Thymus (tissue), 11 donors: Measurements from ENCODE around the gene MYO3A. TPM values are rescaled to one million over a fixed set of nuclear protein-coding genes. Genes with fewer than 3 reads are reported as not detected.

Source experiments
- DNase-seq, 9 donors: peaks; one replicate each; pipeline ENCODE4 v3.0.0-alpha.2; 2013; ENCODE audit warnings: low spot score in 9 of 9, low read depth in 6 of 9, missing footprints in 1 of 9
- H3K27ac ChIP-seq, 2 donors: one replicate each; pipeline ENCODE4 v1.5.1; 2013; ENCODE audit warnings: control low read depth in 1 of 2, low read depth in 1 of 2, low read length in 1 of 2, mild to moderate bottlenecking in 1 of 2, moderate library complexity in 1 of 2
- H3K27me3 ChIP-seq, 2 donors: one replicate each; pipeline ENCODE4 v1.5.1; 2013; ENCODE audit warnings: low read length in 1 of 2; ENCODE audit not compliant: control insufficient read depth in 2 of 2, insufficient read depth in 1 of 2
- H3K36me3 ChIP-seq, 2 donors: one replicate each; pipeline ENCODE4 v1.5.1; 2013; ENCODE audit warnings: low read length in 1 of 2, mild to moderate bottlenecking in 1 of 2, moderate library complexity in 1 of 2; ENCODE audit not compliant: control insufficient read depth in 2 of 2, insufficient read depth in 2 of 2
- H3K4me1 ChIP-seq, 2 donors: one replicate each; pipeline ENCODE4 v1.5.1; 2013; ENCODE audit warnings: low read length in 2 of 2; ENCODE audit not compliant: control insufficient read depth in 2 of 2, insufficient read depth in 2 of 2
- H3K4me3 ChIP-seq, 2 donors: one replicate each; pipeline ENCODE4 v1.5.1; 2013; ENCODE audit warnings: low read length in 2 of 2, control low read depth in 1 of 2, mild to moderate bottlenecking in 1 of 2
- H3K9me3 ChIP-seq, 2 donors: one replicate each; pipeline ENCODE4 v1.5.1; 2013; ENCODE audit warnings: low read length in 1 of 2, mild to moderate bottlenecking in 1 of 2; ENCODE audit not compliant: control insufficient read depth in 2 of 2, insufficient read depth in 1 of 2
- WGBS: extraction: QIAGEN DNeasy Blood & Tissue Kit; methylation state at CpG from one replicate; pipeline ENCODE4 v1.1.7; 2013; 5-methylcytosine and 5-hydroxymethylcytosine counted together
- polyA plus RNA-seq: library from polyadenylated mRNA; stranded (reverse); fragments of 200-250 nt; gene quantifications from one replicate; pipeline ENCODE4 v1.2.3, GENCODE V29; 2013
- total RNA-seq: library from RNA; stranded (reverse); fragments of 120-200 nt; gene quantifications from one replicate; pipeline ENCODE4 v1.2.4, GENCODE V29; 2013
- donor health status: healthy.

MYO3A gene
- total and polyA plus RNA-seq, 2 donors = 1.0 to 3.0 TPM

GRCh38 chr10:26211781-26212444 is 277.9 kb downstream of the MYO3A start:
- H3K4me1 ChIP-seq = peaks cover 4 to 9% of the 10 kb centered on the region in 2 donors
- no peak overlapping the region for H3K27ac ChIP-seq
- WGBS = 8% methylated on average over 37 of the region's 37 CpGs
- H3K27me3 ChIP-seq = peaks cover 59 to 79% of the 10 kb centered on the region in 2 donors
- no peak for DNase-seq
- peaks cover 0 to 1% of the 10 kb centered on the region in 2 donors for H3K9me3 ChIP-seq
- no peaks in the 10 kb centered on the region for H3K36me3 ChIP-seq
- H3K4me3 ChIP-seq = no peak overlapping the region

GRCh38 chr10:26212511-26212910 is 278.5 kb downstream of the MYO3A start:
- H3K36me3 ChIP-seq = no peaks in the 10 kb centered on the region
- no peak for DNase-seq
- peaks cover 65 to 85% of the 10 kb centered on the region in 2 donors for H3K27me3 ChIP-seq
- H3K9me3 ChIP-seq = peaks cover 0 to 1% of the 10 kb centered on the region in 2 donors
- no peak overlapping the region for H3K27ac ChIP-seq
- peaks cover 4 to 9% of the 10 kb centered on the region in 2 donors for H3K4me1 ChIP-seq
- 9% methylated on average over 12 of the region's 12 CpGs for WGBS
- H3K4me3 ChIP-seq = no peak overlapping the region

GRCh38 chr10:26213157-26213800 is 279.2 kb downstream of the MYO3A start:
- Histone ChIP-seq H3K4me3 (no peak overlapping the region), H3K27me3 (peaks cover 70 to 92% of the 10 kb centered on the region in 2 donors), H3K36me3 (no peaks in the 10 kb centered on the region), H3K27ac (no peak overlapping the region), H3K9me3 (peaks cover 1 to 3% of the 10 kb centered on the region in 2 donors), H3K4me1 (peaks cover 7 to 12% of the 10 kb centered on the region in 2 donors)
- 31% methylated on average over 11 of the region's 11 CpGs for WGBS
- DNase-seq = no peak

GRCh38 chr10:26214004-26214403 is 280.0 kb downstream of the MYO3A start:
- 9% methylated on average over 7 of the region's 7 CpGs for WGBS
- Histone ChIP-seq H3K27me3 (peaks cover 75 to 98% of the 10 kb centered on the region in 2 donors), H3K36me3 (no peaks in the 10 kb centered on the region), H3K9me3 (peaks cover 1 to 5% of the 10 kb centered on the region in 2 donors), H3K4me3 (no peak overlapping the region), H3K27ac (no peak overlapping the region), H3K4me1 (peaks cover 7 to 14% of the 10 kb centered on the region in 2 donors)
- DNase-seq = no peak

- H3K4me1 ChIP-seq = peaks cover 7 to 14% of the 10 kb centered on the region in 2 donors
- no peak overlapping the region for H3K4me3 ChIP-seq
- H3K9me3 ChIP-seq = peaks cover 1 to 5% of the 10 kb centered on the region in 2 donors
- no peak for DNase-seq
- 2% methylated on average over 34 of the region's 34 CpGs for WGBS
- H3K27ac ChIP-seq = no peak overlapping the region
- H3K36me3 ChIP-seq = no peaks in the 10 kb centered on the region
- peaks cover 78 to 99% of the 10 kb centered on the region in 2 donors for H3K27me3 ChIP-seq
These were observed 280.7 kb downstream of the MYO3A start for GRCh38 chr10:26214551-26215395.

GRCh38 chr10:26215396-26215934 is 281.4 kb downstream of the MYO3A start:
- Histone ChIP-seq H3K9me3 (peaks cover 1 to 5% of the 10 kb centered on the region in 2 donors), H3K36me3 (no peaks in the 10 kb centered on the region), H3K4me1 (peaks cover 7 to 14% of the 10 kb centered on the region in 2 donors), H3K4me3 (no peak overlapping the region), H3K27ac (no peak overlapping the region), H3K27me3 (peaks cover 83 to 100% of the 10 kb centered on the region in 2 donors)
- no peak for DNase-seq
- 3% methylated on average over 31 of the region's 31 CpGs for WGBS

- H3K36me3 ChIP-seq = no peaks in the 10 kb centered on the region
- peaks cover 1 to 5% of the 10 kb centered on the region in 2 donors for H3K9me3 ChIP-seq
- no peak overlapping the region for H3K27ac ChIP-seq
- peaks cover 7 to 14% of the 10 kb centered on the region in 2 donors for H3K4me1 ChIP-seq
- peak in 6 of 9 donors; percentile 11 to 37 (median 16) for DNase-seq
- H3K4me3 ChIP-seq = no peak overlapping the region
- peaks cover 81 to 98% of the 10 kb centered on the region in 2 donors for H3K27me3 ChIP-seq
- WGBS = 1% methylated on average over 57 of the region's 57 CpGs
These were observed 282.0 kb downstream of the MYO3A start for GRCh38 chr10:26215935-26216584.

GRCh38 chr10:26216585-26217395 is 282.8 kb downstream of the MYO3A start, which contains the start of gene GAD2:
GAD2 (plus strand) TSS chr10:26216774; CDS start chr10:26216810, 36 bp downstream.
- peaks cover 79 to 98% of the 10 kb centered on the region in 2 donors for H3K27me3 ChIP-seq
- DNase-seq = no peak
- peaks cover 7 to 14% of the 10 kb centered on the region in 2 donors for H3K4me1 ChIP-seq
- H3K36me3 ChIP-seq = no peaks in the 10 kb centered on the region
- WGBS = 4% methylated on average over 60 of the region's 60 CpGs
- no peak within 1 kb of the TSS for H3K27ac ChIP-seq
- peaks cover 0 to 5% of the 10 kb centered on the region in 2 donors for H3K9me3 ChIP-seq
- no peak within 1 kb of the TSS for H3K4me3 ChIP-seq
